AG04450 (cell line): ENCODE results near the gene CLIP3. TPM values are rescaled to one million over a fixed set of nuclear protein-coding genes. Genes with fewer than 3 reads are reported as not detected.
"Not testable (repeated sequence)": the region's sequence is repeated elsewhere in the genome, so short reads cannot be mapped to it uniquely, and the experiment has no call there.

Source experiments
- CTCF ChIA-PET: fragments of 300-600, 350-600 bp; formaldehyde crosslinking; extraction: SDS; loops from one replicate; lab custom pipeline; 2022; ENCODE audit warnings: antibody characterized with exemption, inconsistent platforms; lab: Charles Lee
- POLR2A ChIA-PET: fragments of 350-600 bp; formaldehyde crosslinking; extraction: SDS; loops from one replicate; lab custom pipeline; 2021; ENCODE audit warnings: antibody characterized with exemption, inconsistent platforms; lab: Yijun Ruan, JAX
- DNase-seq: peaks from one replicate; pipeline ENCODE4 v3.0.0-alpha.2; 2011; ENCODE audit warnings: low read depth, low spot score
- H3K27ac ChIP-seq: one replicate; pipeline ENCODE4 v1.5.1; 2012; ENCODE audit warnings: low read depth, low read length, control low read depth
- H3K27me3 ChIP-seq: one replicate; pipeline ENCODE4 v1.6.0; 2012; ENCODE audit warnings: low read length; ENCODE audit not compliant: control insufficient read depth, insufficient read depth
- H3K4me3 ChIP-seq: 2 replicates; pipeline ENCODE4 v1.5.1; 2011; ENCODE audit warnings: mild to moderate bottlenecking, low read depth, low read length, control low read depth
- H3K9me3 ChIP-seq: 2 replicates; pipeline ENCODE4 v1.5.1; 2012; ENCODE audit warnings: low read length; ENCODE audit not compliant: control insufficient read depth, insufficient read depth
- polyA plus RNA-seq: library from polyadenylated mRNA; depleted of rRNA; stranded (reverse); fragments of >200 nt; gene quantifications from 2 replicates; pipeline ENCODE4 v1.2.3, GENCODE V29; 2011
- TF ChIP-seq, protein P1 (sequence below): IDR thresholded peaks from 2 replicates; pipeline ENCODE4 v1.5.1; 2011; ENCODE audit warnings: low read depth, low read length, control low read depth, inconsistent platforms

CLIP3 gene
- polyA plus RNA-seq, 1 experiment: 18.1 TPM

- TF ChIP-seq, protein P1, sequence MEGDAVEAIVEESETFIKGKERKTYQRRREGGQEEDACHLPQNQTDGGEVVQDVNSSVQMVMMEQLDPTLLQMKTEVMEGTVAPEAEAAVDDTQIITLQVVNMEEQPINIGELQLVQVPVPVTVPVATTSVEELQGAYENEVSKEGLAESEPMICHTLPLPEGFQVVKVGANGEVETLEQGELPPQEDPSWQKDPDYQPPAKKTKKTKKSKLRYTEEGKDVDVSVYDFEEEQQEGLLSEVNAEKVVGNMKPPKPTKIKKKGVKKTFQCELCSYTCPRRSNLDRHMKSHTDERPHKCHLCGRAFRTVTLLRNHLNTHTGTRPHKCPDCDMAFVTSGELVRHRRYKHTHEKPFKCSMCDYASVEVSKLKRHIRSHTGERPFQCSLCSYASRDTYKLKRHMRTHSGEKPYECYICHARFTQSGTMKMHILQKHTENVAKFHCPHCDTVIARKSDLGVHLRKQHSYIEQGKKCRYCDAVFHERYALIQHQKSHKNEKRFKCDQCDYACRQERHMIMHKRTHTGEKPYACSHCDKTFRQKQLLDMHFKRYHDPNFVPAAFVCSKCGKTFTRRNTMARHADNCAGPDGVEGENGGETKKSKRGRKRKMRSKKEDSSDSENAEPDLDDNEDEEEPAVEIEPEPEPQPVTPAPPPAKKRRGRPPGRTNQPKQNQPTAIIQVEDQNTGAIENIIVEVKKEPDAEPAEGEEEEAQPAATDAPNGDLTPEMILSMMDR: no peak
- no peak overlapping the region for H3K27ac ChIP-seq
- ChIA-PET POLR2A (no interaction called here), CTCF (no interaction called here)
- no peak for DNase-seq
- H3K4me3 ChIP-seq: no peak overlapping the region
- H3K9me3 ChIP-seq: peaks cover 3% of the 10 kb centered on the region; the same call in 1 of the 2 replicates
- peaks cover 23% of the 10 kb centered on the region for H3K27me3 ChIP-seq
These were observed 43.8 kb downstream of the CLIP3 start for GRCh38 chr19:35988824-35989223.

DNA sequence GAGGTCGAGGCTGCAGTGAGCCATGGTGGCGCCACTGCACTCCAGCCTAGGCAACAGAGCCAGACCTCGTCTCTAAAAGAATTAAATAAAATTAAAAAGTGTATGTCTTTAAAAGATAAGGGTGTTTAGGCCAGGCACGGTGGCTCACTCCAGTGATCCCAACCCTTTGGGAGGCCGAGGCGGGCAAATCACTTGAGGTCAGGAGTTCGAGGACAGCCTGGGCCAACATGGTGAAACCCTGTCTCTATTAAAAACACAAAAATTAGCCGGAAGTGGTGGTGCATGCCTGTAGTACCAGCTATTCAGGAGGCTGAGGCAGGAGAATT, 45.1 kb downstream of the CLIP3 start:
- CTCF ChIA-PET: interaction anchor here (0.6 kb wide), 1 partner anchor 203 kb away, joined by 3 read pairs; no protein-coding TSS in a partner anchor

DNA sequence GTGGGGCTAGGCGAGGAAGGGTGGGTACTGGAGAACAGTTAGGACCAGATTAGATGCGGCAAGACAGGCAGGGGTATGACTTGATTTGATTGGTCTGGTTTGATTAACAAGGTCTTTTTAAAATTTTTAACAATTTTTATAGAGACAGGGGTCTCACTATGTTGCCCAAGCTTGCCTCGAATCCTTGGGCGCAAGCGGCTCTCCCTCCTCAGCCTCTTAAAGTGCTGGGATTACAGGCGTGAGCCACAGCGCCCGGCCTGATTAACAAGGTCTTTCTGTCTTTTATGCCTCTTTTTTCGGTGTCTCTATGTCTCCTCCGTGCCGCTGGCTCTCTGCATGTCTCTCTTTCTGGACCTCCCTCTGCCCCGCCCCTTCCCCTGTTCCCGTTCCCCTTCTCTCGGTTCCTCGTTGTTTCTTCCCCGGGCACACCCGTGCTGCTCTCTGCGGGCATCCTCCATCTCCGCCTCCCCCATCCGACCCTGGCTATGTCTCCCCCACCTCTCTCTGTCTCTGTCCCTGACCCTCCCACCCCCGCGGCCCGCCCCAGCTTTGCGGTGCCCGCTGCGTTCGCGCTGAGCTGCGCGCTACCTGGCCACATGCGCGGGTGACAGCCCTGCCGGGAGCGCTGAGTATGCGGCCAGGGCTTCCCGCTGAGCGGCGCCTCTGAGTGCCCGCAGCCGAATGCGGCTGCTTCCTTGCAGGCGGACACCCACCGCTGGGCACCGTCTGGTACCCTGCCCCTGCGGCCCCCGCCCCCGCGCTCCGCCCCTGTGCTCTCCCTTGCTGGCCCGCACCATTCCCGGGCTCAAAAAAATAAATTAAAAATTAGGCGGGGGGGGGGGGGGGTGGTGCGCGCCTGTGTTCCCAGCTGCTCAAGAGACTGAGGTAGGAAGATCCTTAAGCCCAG, 45.8 kb downstream of the CLIP3 start:
- POLR2A ChIA-PET: no interaction called here
- CTCF ChIA-PET: no interaction called here
- DNase-seq: no peak
- Histone ChIP-seq H3K27me3 (peaks cover 20% of the 10 kb centered on the region), H3K9me3 (peaks cover 3% of the 10 kb centered on the region; the same call in 1 of the 2 replicates), H3K27ac (no peak overlapping the region), H3K4me3 (peak overlapping the region; percentile 36)
- TF ChIP-seq, protein P1: no peak

More for the DNA sequence above, 45.1 kb downstream of the CLIP3 start:
- Histone ChIP-seq H3K9me3 (peaks cover 3% of the 10 kb centered on the region; the same call in 1 of the 2 replicates), H3K27me3 (peaks cover 20% of the 10 kb centered on the region), H3K4me3 (no peak overlapping the region), H3K27ac (no peak overlapping the region)
- TF ChIP-seq, protein P1: no peak
- DNase-seq: no peak
- POLR2A ChIA-PET: no interaction called here

DNA sequence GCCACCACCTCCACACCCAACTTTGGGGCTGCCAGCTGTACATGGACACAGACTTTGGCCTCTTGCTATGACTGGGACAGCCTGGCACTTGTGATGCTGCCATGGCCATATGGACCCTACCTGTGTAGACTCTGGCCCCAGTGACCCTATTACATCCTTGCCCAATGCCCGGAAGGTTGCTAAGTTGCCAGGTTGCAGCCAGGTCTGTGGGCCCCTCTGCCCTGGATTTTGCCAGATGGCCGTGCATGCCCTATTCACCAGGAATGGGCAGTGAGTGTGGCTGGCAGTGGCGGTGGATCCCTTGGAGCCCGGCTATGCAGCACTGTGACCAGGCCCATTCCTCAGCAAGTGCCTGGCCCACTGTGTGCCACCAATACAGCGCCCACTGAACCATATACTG, 46.6 kb downstream of the CLIP3 start:
- DNase-seq: no peak
- ChIA-PET CTCF (no interaction called here), POLR2A (no interaction called here)
- TF ChIP-seq, protein P1: no peak
- H3K9me3 ChIP-seq: peaks cover 3% of the 10 kb centered on the region; the same call in 1 of the 2 replicates
- H3K27ac ChIP-seq: no peak overlapping the region
- peaks cover 19% of the 10 kb centered on the region for H3K27me3 ChIP-seq
- H3K4me3 ChIP-seq: no peak overlapping the region

- Histone ChIP-seq H3K9me3 (no peaks in the 10 kb centered on the region; the same call in 1 of the 2 replicates), H3K27ac (no peak overlapping the region), H3K27me3 (peaks cover 14% of the 10 kb centered on the region), H3K4me3 (no peak overlapping the region)
- no peak for DNase-seq
- TF ChIP-seq, protein P1: no peak
- CTCF ChIA-PET: no interaction called here
- POLR2A ChIA-PET: no interaction called here
These were observed 49.5 kb downstream of the CLIP3 start for GRCh38 chr19:35983177-35983576.

DNA sequence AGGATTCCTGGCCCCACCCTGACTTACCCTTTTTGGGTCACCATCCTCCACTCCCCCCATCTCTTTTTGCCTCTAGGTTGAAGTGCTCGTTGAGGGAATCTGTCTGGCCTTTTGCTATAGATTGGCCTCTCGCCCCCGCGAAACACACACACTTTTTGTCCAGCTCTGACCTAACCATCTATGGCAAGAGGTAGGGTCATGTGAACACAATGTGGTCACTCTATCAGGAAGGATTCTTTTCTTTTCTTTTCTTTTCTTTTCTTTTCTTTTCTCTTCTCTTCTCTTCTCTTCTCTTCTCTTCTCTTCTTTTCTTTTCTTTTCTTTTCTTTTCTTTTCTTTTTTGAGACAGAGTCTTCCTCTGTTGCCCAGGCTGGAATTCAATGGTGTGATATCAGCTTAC, 51.7 kb downstream of the CLIP3 start:
- H3K27ac ChIP-seq, H3K27me3 ChIP-seq, DNase-seq, POLR2A ChIA-PET, H3K4me3 ChIP-seq, CTCF ChIA-PET, H3K9me3 ChIP-seq: not testable (repeated sequence)
